DOHH2 (cell line): ENCODE measurements around the gene CDS1.

ENCODE experiments used
- H3F3A ChIP-seq: fragments of 200-600 bp; sonication (generic), shearing (Covaris generic); 2 replicates; pipeline ENCODE4 v1.6.0; 2016; ENCODE audit warnings: antibody characterized with exemption, mild to moderate bottlenecking; ENCODE audit not compliant: control insufficient read depth, insufficient read depth
- H3K27ac ChIP-seq: fragments of 200-600 bp; sonication (generic); 2 replicates; pipeline ENCODE4 v1.5.1; 2014; ENCODE audit warnings: low read depth, mild to moderate bottlenecking, low read length, moderate library complexity
- H3K27me3 ChIP-seq: fragments of 200-600 bp; sonication (generic); 2 replicates; pipeline ENCODE4 v1.6.1; 2014; ENCODE audit warnings: mild to moderate bottlenecking, low read length, mixed read lengths; ENCODE audit not compliant: control insufficient read depth
- H3K36me3 ChIP-seq: fragments of 200-600 bp; sonication (generic); 2 replicates; pipeline ENCODE4 v1.6.1; 2014; ENCODE audit warnings: mild to moderate bottlenecking, low read length, moderate library complexity, mixed read lengths; ENCODE audit not compliant: control insufficient read depth
- H3K4me1 ChIP-seq: fragments of 200-600 bp; sonication (generic); 2 replicates; pipeline ENCODE4 v1.6.1; 2014; ENCODE audit warnings: mild to moderate bottlenecking, low read length, mixed read lengths; ENCODE audit not compliant: control insufficient read depth
- H3K4me2 ChIP-seq: fragments of 200-600 bp; sonication (generic); 2 replicates; pipeline ENCODE4 v1.6.0; 2014; ENCODE audit warnings: mild to moderate bottlenecking, low read length, moderate library complexity
- H3K4me3 ChIP-seq: fragments of 200-600 bp; sonication (generic); 2 replicates; pipeline ENCODE4 v1.5.1; 2014; ENCODE audit warnings: mild to moderate bottlenecking, low read length, mixed read lengths
- H3K79me2 ChIP-seq: fragments of 200-600 bp; sonication (generic); 2 replicates; pipeline ENCODE4 v1.6.1; 2014; ENCODE audit warnings: mild to moderate bottlenecking, low read length, mixed read lengths; ENCODE audit not compliant: control insufficient read depth
- H3K9me2 ChIP-seq: fragments of 200-600 bp; sonication (generic); replicated peaks from 2 replicates; pipeline ENCODE4 v1.6.1; 2014; ENCODE audit warnings: mild to moderate bottlenecking, low read length, mixed read lengths; ENCODE audit not compliant: control insufficient read depth
- H3K9me3 ChIP-seq: fragments of 200-600 bp; sonication (generic); 2 replicates; pipeline ENCODE4 v1.6.1; 2014; ENCODE audit warnings: antibody characterized with exemption, low read length, mixed read lengths; ENCODE audit not compliant: control insufficient read depth, insufficient read depth
- H4K20me1 ChIP-seq: fragments of 200-600 bp; sonication (generic); 2 replicates; pipeline ENCODE4 v1.6.0; 2014; ENCODE audit warnings: low read depth, mild to moderate bottlenecking, antibody characterized with exemption, low read length, moderate library complexity; ENCODE audit not compliant: control insufficient read depth, insufficient read depth
- CTCF ChIP-seq: fragments of 200-600 bp; sonication (generic); IDR thresholded peaks from one replicate; pipeline ENCODE4 v1.5.1; 2014; ENCODE audit warnings: antibody characterized with exemption, mild to moderate bottlenecking, low read depth, low read length; ENCODE audit not compliant: poor library complexity, severe bottlenecking
- EZH2phosphoT487 ChIP-seq: fragments of 200-600 bp; sonication (generic); IDR thresholded peaks from 2 replicates; pipeline ENCODE4 v1.6.1; 2017; ENCODE audit warnings: borderline replicate concordance, mild to moderate bottlenecking, antibody characterized with exemption, low read length, moderate library complexity, mixed read lengths

Gene CDS1

DNA sequence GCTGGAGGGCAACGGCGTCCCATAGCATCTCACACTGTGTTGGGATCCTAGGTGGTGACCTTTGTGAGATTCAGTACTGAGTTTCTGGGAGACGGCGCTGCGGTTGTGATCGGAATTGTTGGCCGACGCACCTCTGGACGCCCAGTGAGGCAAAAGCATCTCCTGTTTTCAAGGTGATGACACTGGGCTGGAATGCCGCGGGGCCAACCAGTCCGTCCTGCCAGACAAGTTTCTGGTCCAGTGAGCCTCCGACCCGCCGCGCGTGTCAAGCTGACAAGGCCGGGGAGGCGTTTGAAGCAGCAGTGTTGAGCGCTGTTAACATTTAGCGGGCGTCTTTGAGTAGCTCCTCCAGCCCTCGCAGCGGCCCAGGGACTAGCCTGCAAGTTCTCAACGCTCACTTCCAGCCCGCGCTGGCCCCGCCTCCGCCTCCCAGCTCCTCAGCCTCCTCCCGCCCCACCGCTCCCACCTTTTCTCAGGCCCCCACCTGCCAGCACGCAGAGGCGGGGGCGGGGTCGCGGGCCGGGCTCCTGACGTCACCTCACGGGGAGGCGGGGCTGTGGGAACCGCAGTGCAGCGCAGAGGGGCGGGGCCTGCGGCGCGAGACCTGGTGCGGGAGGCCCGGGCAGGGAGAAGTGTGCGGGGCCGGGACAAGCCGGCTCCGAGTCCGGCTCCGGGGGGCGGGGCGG is 482 bp upstream of the CDS1 start:
- peak overlapping the region; percentile 64 for H3K4me2 ChIP-seq
- no peaks in the 10 kb centered on the region for H4K20me1 ChIP-seq
- H3K9me2 ChIP-seq, result no peaks in the 10 kb centered on the region
- no peaks in the 10 kb centered on the region for H3F3A ChIP-seq
- peaks cover 30% of the 10 kb centered on the region for H3K27me3 ChIP-seq
- TF ChIP-seq EZH2phosphoT487, result no peak
- no peak for TF ChIP-seq CTCF
- no peaks in the 10 kb centered on the region for H3K36me3 ChIP-seq
- H3K4me3 ChIP-seq, result peak overlapping the region; percentile 60
- H3K4me1 ChIP-seq, result no peaks in the 10 kb centered on the region
- H3K9me3 ChIP-seq, result no peaks in the 10 kb centered on the region
- H3K27ac ChIP-seq, result no peak overlapping the region
- no peaks in the 10 kb centered on the region for H3K79me2 ChIP-seq

DNA sequence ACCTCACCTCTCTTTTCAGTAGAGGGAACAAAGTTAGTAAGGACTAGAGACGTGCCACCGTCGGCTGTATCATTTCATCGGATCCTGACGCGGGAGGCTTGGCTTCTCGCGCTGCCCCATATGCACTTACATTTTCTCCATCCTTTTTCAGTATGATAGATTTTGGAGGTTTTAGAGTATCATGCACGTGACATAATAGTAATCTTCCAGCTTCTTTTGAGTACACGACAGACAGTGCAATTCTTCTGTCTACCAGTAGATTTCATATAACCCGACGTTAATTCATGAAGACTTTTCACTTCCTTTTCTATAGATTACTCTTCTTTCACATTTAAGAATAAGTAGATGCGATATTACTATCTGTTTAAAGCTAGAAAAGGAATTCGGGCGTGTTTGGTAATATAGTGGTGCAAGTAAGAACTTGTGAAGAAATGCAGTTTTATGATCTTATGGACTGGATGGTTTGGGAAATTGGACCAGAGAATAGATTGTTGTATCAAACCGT is 1.0 kb downstream of the CDS1 start:
- H3K36me3 ChIP-seq, result no peaks in the 10 kb centered on the region
- no peaks in the 10 kb centered on the region for H3K79me2 ChIP-seq
- no peaks in the 10 kb centered on the region for H3K9me2 ChIP-seq
- no peaks in the 10 kb centered on the region for H3K4me1 ChIP-seq
- no peak overlapping the region for H3K27ac ChIP-seq
- no peak overlapping the region for H3K4me3 ChIP-seq
- no peak overlapping the region for H3K4me2 ChIP-seq
- H4K20me1 ChIP-seq, result no peaks in the 10 kb centered on the region
- H3F3A ChIP-seq, result no peaks in the 10 kb centered on the region
- H3K27me3 ChIP-seq, result peaks cover 30% of the 10 kb centered on the region
- no peaks in the 10 kb centered on the region for H3K9me3 ChIP-seq
- TF ChIP-seq EZH2phosphoT487 (no peak), CTCF (no peak)

GRCh38 chr4:84585251-84585650 is 2.3 kb downstream of the CDS1 start:
- H4K20me1 ChIP-seq, result no peaks in the 10 kb centered on the region
- no peaks in the 10 kb centered on the region for H3K79me2 ChIP-seq
- no peak overlapping the region for H3K4me2 ChIP-seq
- H3K9me3 ChIP-seq, result no peaks in the 10 kb centered on the region
- no peaks in the 10 kb centered on the region for H3K4me1 ChIP-seq
- no peak overlapping the region for H3K27ac ChIP-seq
- peaks cover 30% of the 10 kb centered on the region for H3K27me3 ChIP-seq
- no peaks in the 10 kb centered on the region for H3K9me2 ChIP-seq
- H3K4me3 ChIP-seq, result no peak overlapping the region
- TF ChIP-seq EZH2phosphoT487 (no peak), CTCF (no peak)
- no peaks in the 10 kb centered on the region for H3K36me3 ChIP-seq
- H3F3A ChIP-seq, result no peaks in the 10 kb centered on the region
